GM18951 (cell line): ENCODE measurements around the gene TSEN15.

Source experiments
- POLR2A ChIP-seq: IDR thresholded peaks from 4 replicates; pipeline ENCODE4 v1.6.1; 2011; ENCODE audit warnings: mild to moderate bottlenecking; ENCODE audit not compliant: insufficient read length, insufficient read depth; ENCODE audit errors: extremely low read depth
- in situ Hi-C: fragments of 300-500 bp; cut with MboI; formaldehyde crosslinking; loops from one replicate; pipeline ENCODE4 v1.12.0; 2022; ENCODE audit warnings: low sequenced_read_pairs, mixed read lengths, inconsistent platforms; ENCODE audit not compliant: unreplicated experiment

TSEN15 gene

DNA sequence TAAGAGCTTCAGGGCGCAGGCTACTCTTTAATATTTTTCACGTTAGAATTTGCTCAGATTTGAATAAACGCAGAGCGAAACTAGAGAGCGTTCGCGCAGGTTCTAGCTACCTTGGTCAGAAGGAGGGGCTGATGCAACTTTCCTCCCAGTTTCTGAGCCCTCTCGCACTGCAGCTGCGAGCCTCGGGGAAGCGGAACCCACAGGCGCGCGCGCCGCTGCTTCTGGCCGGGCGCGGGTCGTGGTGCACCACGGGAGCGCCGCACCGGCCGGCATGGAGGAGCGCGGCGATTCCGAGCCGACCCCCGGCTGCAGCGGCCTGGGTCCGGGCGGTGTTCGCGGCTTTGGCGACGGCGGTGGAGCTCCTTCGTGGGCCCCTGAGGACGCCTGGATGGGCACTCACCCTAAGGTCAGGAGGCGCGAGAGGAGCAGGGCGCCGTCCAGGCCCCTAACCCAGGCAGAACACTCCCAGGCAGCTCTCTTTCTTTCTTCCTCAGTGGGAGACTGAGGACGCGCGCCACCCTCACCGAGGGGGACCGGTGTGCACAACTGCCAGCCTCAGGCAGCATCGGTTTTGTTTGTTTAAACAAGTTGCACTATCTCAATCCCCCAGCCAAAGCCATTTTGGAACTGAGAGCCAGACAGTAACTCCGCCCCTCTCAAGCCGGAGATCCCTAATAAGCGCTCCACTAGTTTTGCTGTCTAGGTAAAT lies at the start of gene TSEN15:
TSEN15 (plus strand) TSS at position 246 of the 709 bp plus-strand sequence; CDS start at position 272, 26 bp downstream.
- peak; percentile 93 for TF ChIP-seq POLR2A
- in situ Hi-C loops, result no loop called here

DNA sequence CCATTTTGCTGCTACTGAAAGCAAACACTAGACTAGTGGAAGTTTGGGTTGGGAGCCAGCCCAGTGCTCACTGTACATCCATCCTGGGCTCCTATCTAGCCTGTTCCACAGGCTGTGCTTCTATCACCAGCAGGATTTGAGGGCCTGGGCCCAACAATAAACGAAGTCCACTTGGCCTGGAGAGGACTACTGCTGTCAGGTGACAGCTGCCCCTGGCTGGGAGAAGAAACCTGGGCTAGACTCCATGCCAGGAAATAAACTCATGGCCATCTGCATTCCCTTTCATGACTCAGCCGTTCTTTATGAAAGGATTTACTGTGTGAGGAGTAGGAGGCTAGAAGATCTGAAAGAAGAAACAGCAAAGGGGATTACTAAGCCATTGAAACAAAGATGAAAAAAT lies 49.5 kb upstream of the TSEN15 start:
- no peak for TF ChIP-seq POLR2A
- in situ Hi-C loops, result no loop called here

DNA sequence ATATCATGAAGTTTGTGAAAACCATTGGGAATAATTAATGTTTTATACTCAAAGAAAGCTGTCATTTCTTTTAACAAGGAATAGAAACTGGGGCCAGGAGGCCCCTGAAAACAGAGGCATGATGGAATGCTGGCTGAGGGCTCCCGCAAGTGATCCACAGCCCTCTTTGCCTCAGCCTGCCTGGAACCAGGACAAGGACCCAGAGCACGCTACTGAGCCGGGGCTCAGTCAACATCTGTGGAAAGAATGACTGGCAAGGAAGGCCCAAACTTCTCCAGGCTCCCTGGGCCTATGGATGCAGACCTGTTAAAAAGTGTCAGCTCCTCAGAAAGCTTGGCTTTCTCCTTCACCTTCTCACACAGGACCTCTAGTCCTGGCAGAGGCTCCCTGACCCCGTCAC lies 46.6 kb upstream of the TSEN15 start:
- in situ Hi-C loops, result no loop called here
- TF ChIP-seq POLR2A, result no peak

DNA sequence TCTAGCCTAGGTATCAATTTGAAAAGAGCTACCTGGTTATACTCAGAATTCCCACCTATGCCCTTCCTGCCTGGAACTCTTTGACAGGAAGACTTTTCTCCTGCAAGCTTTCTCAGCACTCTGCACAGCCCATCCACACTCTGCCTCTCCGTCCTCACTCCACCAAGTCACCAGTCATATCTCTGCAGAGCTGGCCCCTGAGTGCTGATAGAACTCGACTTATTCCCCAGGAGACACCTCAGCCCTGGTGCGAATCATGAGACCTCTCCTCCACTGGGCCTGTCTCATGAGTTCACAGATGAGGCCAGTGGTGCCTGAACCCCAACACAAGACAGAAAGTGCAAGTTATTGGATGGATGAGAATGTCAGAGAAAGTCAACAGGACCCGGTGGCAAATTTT lies 46.0 kb upstream of the TSEN15 start:
- in situ Hi-C loops, result no loop called here
- no peak for TF ChIP-seq POLR2A

DNA sequence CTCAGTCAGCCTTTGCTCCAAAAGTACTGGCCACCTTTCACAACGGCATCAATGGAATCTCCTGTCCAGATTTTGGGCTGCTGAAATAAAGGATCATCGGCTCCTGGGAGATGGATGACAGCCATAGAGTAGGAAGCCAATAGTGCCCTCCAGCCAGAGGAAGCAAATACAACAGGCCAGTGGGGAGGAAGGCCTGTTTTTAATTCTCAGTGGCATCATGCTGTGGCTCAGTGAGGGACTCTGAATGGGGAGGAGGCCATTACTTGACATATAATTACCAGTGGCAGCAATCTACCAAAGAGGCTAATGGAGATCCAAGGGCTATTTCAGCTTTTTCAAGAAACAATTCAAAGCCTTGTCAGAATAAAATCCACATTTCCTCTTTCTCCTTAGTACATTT lies 40.7 kb upstream of the TSEN15 start:
- TF ChIP-seq POLR2A, result no peak
- in situ Hi-C loops, result no loop called here

DNA sequence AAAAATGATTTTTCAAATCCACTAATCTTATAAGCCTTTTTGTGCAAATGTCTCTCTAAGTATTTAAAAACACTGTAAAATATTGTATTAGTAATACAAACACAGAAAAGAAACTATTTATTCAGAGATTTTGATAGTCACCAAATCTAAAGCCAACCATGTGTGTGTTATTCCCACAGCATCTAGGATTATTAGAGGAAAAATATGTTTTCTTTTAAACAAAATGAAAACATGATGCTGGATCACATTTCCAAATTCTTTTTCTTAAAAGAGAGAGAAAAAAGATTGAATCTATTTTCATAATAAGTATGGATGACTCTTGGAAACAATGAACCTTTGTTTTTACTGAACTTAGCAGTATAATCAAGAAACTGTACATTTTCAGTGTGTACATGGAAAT lies 39.3 kb upstream of the TSEN15 start:
- TF ChIP-seq POLR2A, result no peak
- in situ Hi-C loops, result no loop called here

DNA sequence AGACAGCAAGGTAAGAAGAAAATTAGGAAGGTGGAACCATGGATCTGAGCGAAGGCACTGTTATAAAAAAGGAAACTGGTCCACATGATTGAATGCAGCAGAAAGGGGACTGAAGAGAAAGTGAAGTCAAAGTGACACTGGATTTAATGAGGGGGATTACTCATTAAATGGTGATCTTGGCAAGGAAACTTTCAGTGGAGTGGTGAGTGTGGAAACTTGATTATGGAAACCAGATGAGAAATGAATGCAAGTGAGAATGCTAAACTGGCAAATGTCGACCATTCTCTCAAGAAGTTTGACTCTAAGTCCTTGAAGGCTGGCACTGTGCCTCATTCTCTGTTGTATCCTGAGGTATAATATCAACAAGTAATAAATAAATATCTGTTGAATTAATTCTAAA lies 37.3 kb upstream of the TSEN15 start:
- no peak for TF ChIP-seq POLR2A
- in situ Hi-C loops, result no loop called here

DNA sequence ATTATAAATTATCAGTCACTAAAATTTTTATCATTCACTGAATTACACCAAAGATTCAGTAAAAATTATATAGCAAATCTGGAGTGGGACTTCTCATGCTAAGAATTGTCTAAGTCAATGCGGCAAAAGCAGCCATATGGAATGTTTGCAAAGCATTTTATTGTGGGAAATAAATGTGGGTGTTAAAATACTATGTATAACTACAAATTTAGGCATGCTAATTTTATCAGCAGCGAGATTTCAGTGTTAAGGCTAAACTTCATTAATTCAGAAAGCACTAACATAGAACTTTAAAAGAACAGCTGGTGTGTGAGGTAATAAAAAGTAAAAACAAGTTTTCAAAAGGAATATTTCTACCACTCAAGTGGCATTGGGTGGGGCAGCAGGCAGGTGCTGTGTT lies 35.4 kb upstream of the TSEN15 start:
- no peak for TF ChIP-seq POLR2A
- in situ Hi-C loops, result no loop called here

DNA sequence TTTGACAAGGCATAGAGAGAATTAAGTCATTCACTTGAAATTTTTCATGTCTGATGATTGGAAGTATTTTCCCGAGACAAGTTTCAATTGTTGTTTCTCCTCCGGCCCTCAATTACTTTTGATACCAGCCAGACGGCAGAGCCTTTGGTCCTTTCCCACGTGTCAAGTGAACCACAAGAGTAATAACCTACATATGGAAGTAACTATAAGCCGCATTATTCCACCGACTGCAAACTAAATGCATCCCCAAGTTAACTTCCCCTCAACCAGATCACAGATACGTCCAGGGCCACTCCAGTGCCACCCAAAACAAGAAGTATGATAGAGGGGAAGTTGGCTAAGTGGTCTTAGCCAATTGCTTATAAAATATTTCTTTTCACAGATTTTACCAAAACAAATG lies 34.2 kb upstream of the TSEN15 start:
- TF ChIP-seq POLR2A, result no peak
- in situ Hi-C loops, result no loop called here

DNA sequence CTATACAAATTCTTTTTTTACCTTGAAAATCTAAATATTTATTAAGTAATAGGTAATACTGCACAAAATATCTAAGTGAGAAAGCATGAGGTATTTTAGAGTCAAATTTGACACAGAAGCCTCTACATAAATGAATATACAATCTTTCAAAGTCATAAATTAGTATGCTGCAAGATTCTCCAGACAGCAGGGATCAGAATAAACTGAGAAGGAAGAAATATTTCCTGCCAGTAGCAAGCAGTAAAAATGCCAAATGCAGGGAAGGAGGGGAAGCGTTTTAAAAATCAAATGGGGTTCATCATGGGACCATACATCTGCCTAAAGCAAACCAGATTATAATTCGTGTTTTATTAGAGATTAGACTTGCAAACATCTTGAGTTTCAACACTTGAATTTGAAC lies 32.9 kb upstream of the TSEN15 start:
- in situ Hi-C loops, result no loop called here
- TF ChIP-seq POLR2A, result no peak

DNA sequence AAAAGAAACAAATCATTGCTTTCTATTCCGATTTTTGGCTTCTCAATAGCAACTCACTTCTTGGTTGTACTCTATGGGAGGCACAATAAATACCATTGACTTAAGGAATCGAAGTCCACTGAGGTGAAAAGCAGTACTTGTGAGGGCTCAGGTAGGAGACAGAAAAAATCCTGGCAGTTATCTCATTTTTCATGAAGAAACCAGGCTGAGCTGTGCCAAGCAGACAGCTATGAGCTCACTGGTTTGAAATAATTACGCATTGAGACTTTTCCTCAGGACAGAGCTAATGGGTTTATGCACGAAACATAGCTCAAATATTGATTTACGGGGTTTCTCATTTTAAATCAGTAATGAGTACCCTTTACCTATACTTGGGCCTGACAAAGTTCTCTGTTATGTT lies 32.5 kb upstream of the TSEN15 start:
- TF ChIP-seq POLR2A, result no peak
- in situ Hi-C loops, result no loop called here

DNA sequence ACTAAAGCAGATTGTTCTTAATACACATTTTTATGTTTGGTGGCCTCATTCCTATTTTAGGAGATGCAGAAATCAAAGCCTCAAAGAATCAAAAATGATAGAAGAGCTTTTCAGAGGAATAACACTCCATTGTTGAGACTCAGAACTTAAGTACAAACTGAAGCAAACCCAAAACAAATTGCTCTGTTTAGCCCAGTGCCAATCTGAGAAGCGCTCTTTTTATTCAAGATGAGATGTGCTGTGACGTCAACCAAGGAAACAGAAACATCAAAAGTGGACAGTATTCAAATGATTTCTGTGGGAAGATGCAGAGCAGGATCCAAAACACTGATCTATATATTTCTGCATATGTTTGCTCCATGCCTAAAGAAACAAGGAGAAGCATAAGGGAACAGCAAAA lies 32.0 kb upstream of the TSEN15 start:
- in situ Hi-C loops, result no loop called here
- TF ChIP-seq POLR2A, result no peak

DNA sequence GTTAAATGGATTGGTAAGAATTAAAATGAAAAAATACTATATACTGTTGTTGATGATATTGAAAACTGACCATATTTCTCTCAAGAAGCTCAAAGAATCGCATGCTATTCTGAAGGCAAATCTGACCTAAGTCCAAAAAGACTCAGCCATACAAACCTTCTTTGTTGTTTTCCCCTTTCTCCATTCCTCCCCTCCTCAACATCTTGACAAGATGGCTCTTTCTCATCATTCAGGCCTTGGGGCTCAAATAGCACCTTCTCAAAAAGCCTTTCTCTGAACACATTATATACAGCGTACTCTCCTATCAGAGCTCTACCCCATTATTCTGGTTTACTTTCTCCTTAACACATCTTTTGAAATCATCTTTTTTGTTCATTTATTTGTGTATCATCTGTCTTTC lies 31.2 kb upstream of the TSEN15 start:
- TF ChIP-seq POLR2A, result no peak
- in situ Hi-C loops, result no loop called here

DNA sequence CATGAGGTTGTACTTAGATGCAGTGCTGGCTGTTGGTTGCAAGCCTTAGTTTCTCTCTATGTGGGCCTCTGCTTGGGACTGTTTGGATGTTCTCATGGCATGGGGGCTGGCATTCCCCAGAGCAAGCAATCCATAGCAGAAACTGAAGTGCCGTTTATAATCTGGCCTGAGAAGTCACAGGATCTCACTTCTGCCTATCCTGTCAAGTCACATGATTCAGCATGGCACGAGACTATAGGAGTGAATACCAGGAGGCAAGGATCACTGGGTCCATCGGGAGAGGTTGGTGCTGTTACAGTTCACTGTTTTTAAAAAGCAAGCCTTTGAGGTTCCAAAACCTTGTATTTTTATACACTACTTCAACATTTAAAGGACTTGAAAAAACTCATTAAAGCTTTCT lies 30.7 kb upstream of the TSEN15 start:
- no peak for TF ChIP-seq POLR2A
- in situ Hi-C loops, result no loop called here

DNA sequence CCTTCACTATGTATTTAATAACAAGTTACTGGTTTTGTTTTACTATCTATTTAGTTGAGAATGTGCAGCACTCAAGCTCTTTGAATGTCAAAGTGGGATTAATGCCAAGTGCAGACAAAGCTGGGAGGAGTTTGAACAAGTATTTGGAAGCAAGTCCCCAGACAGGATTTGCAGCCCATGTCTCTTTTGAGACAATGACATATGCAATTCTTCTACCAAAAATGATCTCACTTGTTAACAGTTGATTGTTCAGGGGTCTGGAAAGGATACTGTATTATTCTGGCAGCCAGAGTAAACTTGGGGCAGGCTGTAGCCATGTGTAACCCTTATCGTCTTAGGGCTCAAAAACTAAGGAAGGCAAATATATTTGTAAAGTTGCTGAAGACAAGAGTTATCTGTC lies 29.8 kb upstream of the TSEN15 start:
- in situ Hi-C loops, result no loop called here
- TF ChIP-seq POLR2A, result no peak
